Neural progenitor cell (in vitro differentiated cells): ENCODE data around the gene SPRY1. TPM values are rescaled to one million over a fixed set of nuclear protein-coding genes. Genes with fewer than 3 reads are reported as not detected.

Experiments
- DNase-seq: peaks from one replicate; pipeline ENCODE4 v3.0.0-alpha.2; 2016; ENCODE audit warnings: low spot score
- H2AFZ ChIP-seq: fragments of 200-600 bp; sonication (generic); replicated peaks from 2 replicates; pipeline ENCODE4 v1.6.1; 2016; ENCODE audit warnings: antibody characterized with exemption
- H3F3A ChIP-seq: fragments of 200-600 bp; sonication (generic); 2 replicates; pipeline ENCODE4 v1.6.1; 2016; ENCODE audit warnings: antibody characterized with exemption, low read depth
- H3K27ac ChIP-seq: fragments of 200-600 bp; sonication (generic); 2 replicates; pipeline ENCODE4 v1.5.1; 2016; ENCODE audit warnings: mild to moderate bottlenecking
- H3K27me3 ChIP-seq: fragments of 200-600 bp; sonication (generic); 2 replicates; pipeline ENCODE4 v1.6.1; 2016; ENCODE audit warnings: mild to moderate bottlenecking, moderate library complexity
- H3K36me3 ChIP-seq: fragments of 200-600 bp; sonication (generic); 2 replicates; pipeline ENCODE4 v1.5.1; 2016
- H3K4me1 ChIP-seq: fragments of 200-600 bp; sonication (generic); 2 replicates; pipeline ENCODE4 v1.6.1; 2016; ENCODE audit warnings: mixed run types
- H3K4me2 ChIP-seq: fragments of 200-600 bp; sonication (generic); 2 replicates; pipeline ENCODE4 v1.6.1; 2016
- H3K4me3 ChIP-seq: fragments of 200-600 bp; sonication (generic); 2 replicates; pipeline ENCODE4 v1.5.1; 2016
- H3K79me2 ChIP-seq: fragments of 200-600 bp; sonication (generic); 2 replicates; pipeline ENCODE4 v1.6.1; 2016; ENCODE audit warnings: low read depth
- H3K9ac ChIP-seq: fragments of 200-600 bp; sonication (generic); 2 replicates; pipeline ENCODE4 v1.6.1; 2016
- H3K9me3 ChIP-seq: fragments of 200-600 bp; sonication (generic); 2 replicates; pipeline ENCODE4 v1.5.1; 2016; ENCODE audit warnings: low read depth
- H4K20me1 ChIP-seq: fragments of 200-600 bp; sonication (generic); 2 replicates; pipeline ENCODE4 v1.6.1; 2016; ENCODE audit warnings: low read depth
- H3K27ac Mint-ChIP-seq: 3 replicates; pipeline ENCODE4 v1.8.0; 2021; ENCODE audit warnings: mixed read lengths
- H3K27me3 Mint-ChIP-seq: 2 replicates; pipeline ENCODE4 v1.8.0; 2022; ENCODE audit warnings: low read depth, mild to moderate bottlenecking, inconsistent platforms, moderate library complexity, mixed read lengths; ENCODE audit not compliant: insufficient read depth
- H3K36me3 Mint-ChIP-seq: 3 replicates; pipeline ENCODE4 v1.8.0; 2021; ENCODE audit warnings: mixed read lengths
- H3K4me1 Mint-ChIP-seq: 3 replicates; pipeline ENCODE4 v1.8.0; 2021; ENCODE audit warnings: mixed read lengths
- H3K4me3 Mint-ChIP-seq: 3 replicates; pipeline ENCODE4 v1.8.0; 2021; ENCODE audit warnings: mild to moderate bottlenecking, moderate library complexity, mixed read lengths
- H3K9me3 Mint-ChIP-seq: 3 replicates; pipeline ENCODE4 v1.8.0; 2020; ENCODE audit warnings: mixed read lengths
- EZH2 ChIP-seq: fragments of 200-600 bp; sonication (generic); IDR thresholded peaks from 2 replicates; pipeline ENCODE4 v1.6.1; 2017; ENCODE audit warnings: antibody characterized with exemption, mild to moderate bottlenecking, moderate library complexity
- EZH2phosphoT487 ChIP-seq: fragments of 200-600 bp; sonication (generic); IDR thresholded peaks from 2 replicates; pipeline ENCODE4 v1.6.1; 2017; ENCODE audit warnings: antibody characterized with exemption
- total RNA-seq: library from RNA; depleted of rRNA; stranded (reverse); fragments of >200 nt; gene quantifications from 2 replicates; pipeline ENCODE4 v1.2.3, GENCODE V29; 2015; ENCODE audit warnings: low replicate concordance
- TF ChIP-seq, protein P1 (sequence below): fragments of 200-600 bp; sonication (generic); IDR thresholded peaks from 2 replicates; pipeline ENCODE4 v1.5.1; 2017; ENCODE audit warnings: antibody characterized with exemption, mild to moderate bottlenecking

SPRY1 gene
- total RNA-seq, 1 donor from 2014 or later: 35.9 TPM

DNA sequence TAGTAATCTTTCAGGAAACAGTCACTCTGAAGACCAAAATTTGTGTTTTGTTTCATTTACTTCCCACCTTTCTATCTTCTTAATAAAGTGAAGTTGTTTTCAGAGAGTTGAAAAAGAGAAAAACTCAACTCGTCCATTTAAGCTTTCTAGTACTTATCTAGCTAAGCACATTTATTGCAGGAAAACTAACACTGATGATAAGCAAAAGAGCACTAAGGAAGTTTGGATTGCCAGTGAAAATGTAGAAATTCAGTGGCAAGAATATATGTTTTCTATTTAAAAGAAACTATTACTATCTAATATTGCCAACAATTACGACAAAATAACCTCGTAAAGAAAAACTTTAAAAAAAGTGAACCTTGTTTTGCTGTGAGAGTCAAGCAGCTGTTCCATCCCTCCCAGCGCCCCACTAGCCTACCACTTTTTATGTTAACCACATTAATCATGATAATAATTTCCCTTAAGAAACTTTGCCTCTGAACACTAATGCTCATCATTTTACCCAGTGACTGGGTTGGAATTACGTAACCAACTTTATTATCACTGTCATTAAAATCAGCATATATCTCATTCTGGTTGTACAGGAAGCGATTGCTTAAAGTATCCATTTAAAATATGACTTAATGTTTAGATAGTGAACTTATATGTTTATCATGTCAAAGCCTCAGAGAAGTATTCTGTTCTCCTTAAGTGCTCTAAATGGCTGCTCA lies 24.8 kb downstream of the SPRY1 start:
- H3K4me2 ChIP-seq: no peak overlapping the region
- no peaks in the 10 kb centered on the region for H3K9me3 ChIP-seq
- no peak for TF ChIP-seq EZH2phosphoT487
- no peaks in the 10 kb centered on the region for H3K79me2 ChIP-seq
- Mint-ChIP-seq H3K9me3 (peaks cover 29% of the 10 kb centered on the region), H3K27ac (no peak overlapping the region), H3K4me3 (no peak overlapping the region), H3K4me1 (peaks cover 34% of the 10 kb centered on the region), H3K27me3 (no peaks in the 10 kb centered on the region), H3K36me3 (peaks cover 20% of the 10 kb centered on the region)
- no peaks in the 10 kb centered on the region for H3K36me3 ChIP-seq
- no peak overlapping the region for H2AFZ ChIP-seq
- no peaks in the 10 kb centered on the region for H4K20me1 ChIP-seq
- no peaks in the 10 kb centered on the region for H3K27me3 ChIP-seq
- H3K27ac ChIP-seq: no peak overlapping the region
- no peak overlapping the region for H3K9ac ChIP-seq
- no peak for DNase-seq
- peaks cover 29% of the 10 kb centered on the region for H3K4me1 ChIP-seq
- H3K4me3 ChIP-seq: no peak overlapping the region
- peaks cover 27% of the 10 kb centered on the region for H3F3A ChIP-seq

DNA sequence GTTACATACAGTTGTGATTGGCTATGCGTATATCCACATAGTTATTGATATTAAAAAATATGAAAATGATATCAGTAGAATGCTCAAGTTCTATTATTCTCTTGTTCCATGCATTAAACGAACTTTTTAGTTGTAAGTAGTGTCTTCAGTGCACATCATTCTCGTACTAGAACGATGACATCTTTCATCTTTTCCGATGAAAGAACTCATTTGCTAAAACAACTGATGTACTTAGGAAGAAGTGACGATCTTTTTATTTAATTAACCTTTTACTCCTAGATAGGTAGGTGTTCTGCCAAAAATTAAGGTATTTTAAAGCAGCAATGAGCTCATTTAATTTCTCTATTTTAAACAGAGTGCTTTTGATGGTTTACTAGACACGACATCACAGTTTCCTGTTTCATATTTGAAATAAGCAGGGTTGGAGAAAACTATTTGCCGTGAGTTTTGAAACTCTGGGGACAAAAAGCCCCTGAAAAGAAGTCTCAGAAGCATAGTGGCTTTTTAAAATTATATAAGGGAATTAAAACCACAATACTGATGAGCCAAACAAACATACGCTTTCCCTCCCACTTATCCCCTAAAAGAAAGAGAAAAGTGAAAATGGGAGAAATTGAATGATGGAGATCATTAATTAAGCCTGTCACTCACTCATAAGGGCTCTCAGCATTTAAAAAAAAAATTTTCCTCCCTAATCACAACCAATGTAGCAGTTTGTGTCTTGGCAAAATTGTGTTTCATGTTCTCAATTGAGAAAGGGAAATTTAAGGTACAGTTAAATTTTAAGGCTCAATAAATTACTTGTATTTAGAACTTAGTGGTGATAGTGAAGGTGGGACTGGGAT lies 25.6 kb downstream of the SPRY1 start:
- Mint-ChIP-seq H3K9me3 (peaks cover 36% of the 10 kb centered on the region), H3K27me3 (no peaks in the 10 kb centered on the region), H3K4me1 (peaks cover 26% of the 10 kb centered on the region), H3K4me3 (no peak overlapping the region), H3K36me3 (peaks cover 26% of the 10 kb centered on the region), H3K27ac (no peak overlapping the region)
- H3K4me2 ChIP-seq: no peak overlapping the region
- no peaks in the 10 kb centered on the region for H3K9me3 ChIP-seq
- H3K27ac ChIP-seq: no peak overlapping the region
- peaks cover 21% of the 10 kb centered on the region for H3K4me1 ChIP-seq
- no peak overlapping the region for H3K4me3 ChIP-seq
- TF ChIP-seq, protein P1, sequence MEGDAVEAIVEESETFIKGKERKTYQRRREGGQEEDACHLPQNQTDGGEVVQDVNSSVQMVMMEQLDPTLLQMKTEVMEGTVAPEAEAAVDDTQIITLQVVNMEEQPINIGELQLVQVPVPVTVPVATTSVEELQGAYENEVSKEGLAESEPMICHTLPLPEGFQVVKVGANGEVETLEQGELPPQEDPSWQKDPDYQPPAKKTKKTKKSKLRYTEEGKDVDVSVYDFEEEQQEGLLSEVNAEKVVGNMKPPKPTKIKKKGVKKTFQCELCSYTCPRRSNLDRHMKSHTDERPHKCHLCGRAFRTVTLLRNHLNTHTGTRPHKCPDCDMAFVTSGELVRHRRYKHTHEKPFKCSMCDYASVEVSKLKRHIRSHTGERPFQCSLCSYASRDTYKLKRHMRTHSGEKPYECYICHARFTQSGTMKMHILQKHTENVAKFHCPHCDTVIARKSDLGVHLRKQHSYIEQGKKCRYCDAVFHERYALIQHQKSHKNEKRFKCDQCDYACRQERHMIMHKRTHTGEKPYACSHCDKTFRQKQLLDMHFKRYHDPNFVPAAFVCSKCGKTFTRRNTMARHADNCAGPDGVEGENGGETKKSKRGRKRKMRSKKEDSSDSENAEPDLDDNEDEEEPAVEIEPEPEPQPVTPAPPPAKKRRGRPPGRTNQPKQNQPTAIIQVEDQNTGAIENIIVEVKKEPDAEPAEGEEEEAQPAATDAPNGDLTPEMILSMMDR: no peak
- TF ChIP-seq EZH2 (no peak), EZH2phosphoT487 (no peak)
- no peaks in the 10 kb centered on the region for H3K79me2 ChIP-seq
- H3F3A ChIP-seq: peaks cover 27% of the 10 kb centered on the region
- no peaks in the 10 kb centered on the region for H4K20me1 ChIP-seq
- H2AFZ ChIP-seq: no peak overlapping the region
- DNase-seq: no peak
- H3K36me3 ChIP-seq: no peaks in the 10 kb centered on the region
- H3K27me3 ChIP-seq: no peaks in the 10 kb centered on the region
- H3K9ac ChIP-seq: no peak overlapping the region

GRCh38 chr4:123423819-123424218 lies 27.2 kb downstream of the SPRY1 start:
- peaks cover 52% of the 10 kb centered on the region for H3K9me3 Mint-ChIP-seq
- H3K4me3 Mint-ChIP-seq: no peak overlapping the region
- H3K4me3 ChIP-seq: no peak overlapping the region
- no peak overlapping the region for H3K4me2 ChIP-seq
- no peaks in the 10 kb centered on the region for H3K27me3 Mint-ChIP-seq
- H3F3A ChIP-seq: peaks cover 14% of the 10 kb centered on the region
- no peaks in the 10 kb centered on the region for H3K36me3 ChIP-seq
- no peaks in the 10 kb centered on the region for H4K20me1 ChIP-seq
- peaks cover 7% of the 10 kb centered on the region for H3K4me1 ChIP-seq
- DNase-seq: no peak
- H3K79me2 ChIP-seq: no peaks in the 10 kb centered on the region
- H3K27ac Mint-ChIP-seq: peak overlapping the region; percentile 50
- H3K9me3 ChIP-seq: peaks cover 7% of the 10 kb centered on the region
- H3K4me1 Mint-ChIP-seq: peaks cover 10% of the 10 kb centered on the region
- H3K27ac ChIP-seq: no peak overlapping the region
- no peak overlapping the region for H3K9ac ChIP-seq
- TF ChIP-seq, protein P1: no peak
- TF ChIP-seq EZH2 (no peak), EZH2phosphoT487 (no peak)
- H2AFZ ChIP-seq: no peak overlapping the region
- H3K27me3 ChIP-seq: no peaks in the 10 kb centered on the region
- H3K36me3 Mint-ChIP-seq: peaks cover 36% of the 10 kb centered on the region

- Histone ChIP-seq H3K36me3 (no peaks in the 10 kb centered on the region), H3K4me1 (no peaks in the 10 kb centered on the region), H3F3A (no peaks in the 10 kb centered on the region), H3K79me2 (no peaks in the 10 kb centered on the region), H4K20me1 (no peaks in the 10 kb centered on the region), H3K4me3 (no peak overlapping the region), H3K27ac (no peak overlapping the region), H3K27me3 (no peaks in the 10 kb centered on the region), H2AFZ (no peak overlapping the region), H3K4me2 (no peak overlapping the region), H3K9me3 (peaks cover 7% of the 10 kb centered on the region), H3K9ac (no peak overlapping the region)
- no peak overlapping the region for H3K4me3 Mint-ChIP-seq
- TF ChIP-seq, protein P1: no peak
- H3K27me3 Mint-ChIP-seq: peaks cover 4% of the 10 kb centered on the region
- no peak overlapping the region for H3K27ac Mint-ChIP-seq
- H3K36me3 Mint-ChIP-seq: peaks cover 50% of the 10 kb centered on the region
- no peaks in the 10 kb centered on the region for H3K4me1 Mint-ChIP-seq
- peaks cover 70% of the 10 kb centered on the region for H3K9me3 Mint-ChIP-seq
- no peak for DNase-seq
These were observed 31.4 kb downstream of the SPRY1 start for GRCh38 chr4:123427951-123428350.
